Breast epithelium (tissue), 4 donors: Measurements from ENCODE around the gene GRP. TPM values are rescaled to one million over a fixed set of nuclear protein-coding genes. Genes with fewer than 3 reads are reported as not detected.

Source experiments
- DNase-seq, 2 donors: peaks; one replicate each; pipeline ENCODE4 v3.0.0-alpha.2; 2019; ENCODE audit warnings: low spot score in 2 of 2
- H3K27ac ChIP-seq, 2 donors: fragments of 200-600 bp; sonication (generic) in 1 of 2; one replicate each; pipeline ENCODE4 v1.5.1; 2016 to 2019; ENCODE audit warnings: mild to moderate bottlenecking in 1 of 2
- H3K27me3 ChIP-seq, 2 donors: fragments of 200-600 bp; sonication (generic) in 1 of 2; one replicate each; pipeline versions ENCODE4 v1.5.1 to v1.6.0; 2017 to 2019; ENCODE audit warnings: control low read depth in 1 of 2, mild to moderate bottlenecking in 1 of 2
- H3K36me3 ChIP-seq: fragments of 200-600 bp; one replicate; pipeline ENCODE4 v1.5.1; 2019
- H3K4me1 ChIP-seq, 2 donors: fragments of 200-600 bp; sonication (generic); one replicate each; pipeline ENCODE4 v1.5.1; 2016 to 2019; ENCODE audit warnings: control low read depth in 1 of 2
- H3K4me3 ChIP-seq, 3 donors: fragments of 200-600 bp; sonication (generic); 1 replicate in 2 of 3; 2 replicates in 1 of 3; pipeline ENCODE4 v1.5.1; 2016 to 2019; ENCODE audit warnings: mild to moderate bottlenecking in 3 of 3, moderate library complexity in 2 of 3
- H3K9me3 ChIP-seq, 2 donors: fragments of 200-600 bp; sonication (generic) in 1 of 2; one replicate each; pipeline ENCODE4 v1.5.1; 2016 to 2019; ENCODE audit warnings: control low read depth in 1 of 2
- CTCF ChIP-seq, 3 donors: fragments of 450-650 bp; IDR thresholded peaks; one replicate each; pipeline ENCODE4 v1.5.1; 2016 to 2017; ENCODE audit warnings: antibody characterized with exemption in 3 of 3, mild to moderate bottlenecking in 3 of 3, moderate library complexity in 3 of 3
- POLR2A ChIP-seq: fragments of 450-650 bp; IDR thresholded peaks from one replicate; pipeline ENCODE4 v1.6.1; 2016; ENCODE audit warnings: antibody characterized with exemption, mild to moderate bottlenecking, moderate library complexity
- POLR2AphosphoS5 ChIP-seq, 3 donors: sonication (generic); formaldehyde crosslinking; IDR thresholded peaks; one replicate each; pipeline ENCODE4 v1.6.1; 2017; ENCODE audit warnings: antibody characterized with exemption in 3 of 3
- intact Hi-C: fragments of 100-400 bp; cut with DNase I; formaldehyde crosslinking; loops from one replicate; pipeline ENCODE4 v1.15.1; 2023; ENCODE audit warnings: low total_unique reads
- total RNA-seq, 3 donors: library from RNA; depleted of rRNA; stranded (reverse); fragments of >200 nt; gene quantifications; one replicate each; pipeline ENCODE4 v1.1.0, GENCODE V29; 2016

GRP gene
- total RNA-seq, 3 donors from 2014 or later, result 1.6 to 4.7 TPM; not detected in 1

- H3K27me3 ChIP-seq, result peaks cover under 1 to 92% of the 10 kb centered on the region in 2 donors
- no peaks in the 10 kb centered on the region for H3K4me1 ChIP-seq
- H3K36me3 ChIP-seq, result no peaks in the 10 kb centered on the region
- no peak for DNase-seq
- TF ChIP-seq CTCF (IDR thresholded peaks at IDR 0.05) (no peak), POLR2A (no peak), POLR2AphosphoS5 (IDR thresholded peaks at IDR 0.05) (no peak)
- H3K9me3 ChIP-seq, result no peaks in the 10 kb centered on the region
- intact Hi-C loops, result no loop called here
- no peak overlapping the region for H3K27ac ChIP-seq
- H3K4me3 ChIP-seq, result peak overlapping the region in 1 of 3 donors; percentile 11
Measured at GRCh38 chr18:59267503-59268126, 47.7 kb downstream of the GRP start.

GRCh38 chr18:59268127-59268720 lies 48.3 kb downstream of the GRP start:
- TF ChIP-seq CTCF (IDR thresholded peaks at IDR 0.05) (no peak), POLR2AphosphoS5 (IDR thresholded peaks at IDR 0.05) (no peak), POLR2A (no peak)
- no peaks in the 10 kb centered on the region for H3K4me1 ChIP-seq
- H3K36me3 ChIP-seq, result no peaks in the 10 kb centered on the region
- DNase-seq, result no peak
- H3K27me3 ChIP-seq, result peaks cover 6 to 97% of the 10 kb centered on the region in 2 donors
- no peaks in the 10 kb centered on the region for H3K9me3 ChIP-seq
- peak overlapping the region in 1 of 3 donors; percentile 11 for H3K4me3 ChIP-seq
- intact Hi-C loops, result no loop called here
- no peak overlapping the region for H3K27ac ChIP-seq

- peaks cover 11 to 97% of the 10 kb centered on the region in 2 donors for H3K27me3 ChIP-seq
- DNase-seq, result no peak
- no peaks in the 10 kb centered on the region for H3K36me3 ChIP-seq
- no peaks in the 10 kb centered on the region for H3K9me3 ChIP-seq
- no peaks in the 10 kb centered on the region for H3K4me1 ChIP-seq
- peak overlapping the region in 2 of 3 donors; percentile 29 to 62 for H3K4me3 ChIP-seq
- TF ChIP-seq POLR2A (no peak), CTCF (IDR thresholded peaks at IDR 0.05) (no peak), POLR2AphosphoS5 (IDR thresholded peaks at IDR 0.05) (no peak)
- H3K27ac ChIP-seq, result no peak overlapping the region
- intact Hi-C loops, result no loop called here
Measured at GRCh38 chr18:59268721-59269562, 49.0 kb downstream of the GRP start.

GRCh38 chr18:59269563-59270119 lies 49.7 kb downstream of the GRP start:
- no peaks in the 10 kb centered on the region for H3K9me3 ChIP-seq
- peaks cover 11 to 97% of the 10 kb centered on the region in 2 donors for H3K27me3 ChIP-seq
- H3K27ac ChIP-seq, result no peak overlapping the region
- H3K36me3 ChIP-seq, result no peaks in the 10 kb centered on the region
- H3K4me3 ChIP-seq, result peak overlapping the region in 2 of 3 donors; percentile 29 to 62
- intact Hi-C loops, result loop anchor here (5.0 kb wide), 1 partner anchor 418 kb away; no protein-coding TSS in a partner anchor
- H3K4me1 ChIP-seq, result no peaks in the 10 kb centered on the region
- DNase-seq, result no peak
- no peak for TF ChIP-seq POLR2A

GRCh38 chr18:59270689-59271257 lies 50.8 kb downstream of the GRP start:
- Histone ChIP-seq H3K4me3 (no peak overlapping the region), H3K9me3 (no peaks in the 10 kb centered on the region), H3K27me3 (peaks cover 11 to 97% of the 10 kb centered on the region in 2 donors), H3K27ac (no peak overlapping the region), H3K36me3 (no peaks in the 10 kb centered on the region), H3K4me1 (no peaks in the 10 kb centered on the region)
- no peak for DNase-seq
- intact Hi-C loops, result loop anchor here (5.0 kb wide), 1 partner anchor 417 kb away; no protein-coding TSS in a partner anchor
- TF ChIP-seq POLR2AphosphoS5 (IDR thresholded peaks at IDR 0.05), result no peak
- no peak for TF ChIP-seq CTCF (IDR thresholded peaks at IDR 0.05)
- no peak for TF ChIP-seq POLR2A
